ENCODE data around the gene SORCS2. TPM values are rescaled to one million over a fixed set of nuclear protein-coding genes. Genes with fewer than 3 reads are reported as not detected.
A peak's percentile ranks its signal among the peaks of the same experiment; 100 is the strongest.

SORCS2 gene
- total and polyA plus RNA-seq, 2 of the 4 experiments (the other 2 are of a cell fraction) = 0.36 to 0.62 TPM

- dilution Hi-C loops (cut with HindIII; ENCODE audit: low sequenced_read_pairs, unreplicated experiment) = no loop called here
- Histone ChIP-seq H3K79me1 (ENCODE audit: low read depth in 1 of 2, low read length in 2 of 2) (no peaks in the 10 kb centered on the region), H2BK120ac (ENCODE audit: low read depth, low read length) (no peak overlapping the region), H3K27me3 (ENCODE audit: control insufficient read depth, insufficient read depth, low read length) (peaks cover 58% of the 10 kb centered on the region), H3K56ac (ENCODE audit: extremely low read depth, insufficient read depth, low read length) (no peak overlapping the region), H4K8ac (ENCODE audit: low read depth in 2 of 2, low read length in 2 of 2) (no peak overlapping the region), H3K14ac (replicated peaks; ENCODE audit: low read depth, low read length) (no peak overlapping the region), H2AK9ac (replicated peaks; ENCODE audit: low read depth, low read length, poor library complexity) (no peak overlapping the region), H2BK20ac (ENCODE audit: low read depth, low read length) (no peak overlapping the region), H3K9me1 (ENCODE audit: insufficient read depth, low read length) (no peaks in the 10 kb centered on the region), H2BK15ac (ENCODE audit: low read depth, low read length) (no peak overlapping the region), H3K4me1 (ENCODE audit: control insufficient read depth, insufficient read depth, low read length) (no peaks in the 10 kb centered on the region), H3K23ac (ENCODE audit: low read depth, low read length) (no peak overlapping the region), H3K4me2 (ENCODE audit: low read depth, low read length) (no peak overlapping the region), H4K5ac (ENCODE audit: low read depth, low read length) (no peak overlapping the region), H2AFZ (replicated peaks; ENCODE audit: low read length, poor library complexity) (peak overlapping the region; percentile 58), H3K27ac (ENCODE audit: insufficient read depth, low read length) (no peak overlapping the region), H3K4me3 (ENCODE audit: insufficient read depth, low read depth, low read length) (no peak overlapping the region), H4K20me1 (ENCODE audit: insufficient read depth, low read length) (no peaks in the 10 kb centered on the region), H4K91ac (ENCODE audit: insufficient read depth, low read depth, low read length) (no peak overlapping the region), H3K9me3 (ENCODE audit: control insufficient read depth, insufficient read depth, low read length) (no peaks in the 10 kb centered on the region), H3K9ac (ENCODE audit: low read depth, low read length) (no peak overlapping the region), H2BK5ac (ENCODE audit: low read depth, low read length, poor library complexity, severe bottlenecking) (no peak overlapping the region), H3K36me3 (ENCODE audit: control insufficient read depth, insufficient read depth, low read length) (no peaks in the 10 kb centered on the region), H2AK5ac (ENCODE audit: low read depth, low read length) (no peak overlapping the region), H3K4ac (ENCODE audit: low read depth, low read length) (no peak overlapping the region), H3K18ac (ENCODE audit: low read depth, low read length) (no peak overlapping the region)
- WGBS, 2 experiments (ENCODE audit: extremely low coverage in 2 of 2, insufficient read length in 1 of 2) = 36% methylated on average over 5 of the region's 11 CpGs; no CpG with 5 or more reads in 1 of the 2 experiments
- no peak for DNase-seq
- ChIA-PET CTCF (no interaction called here), POLR2A (ENCODE audit: unreplicated experiment) (no interaction called here)
- TF ChIP-seq POLR2A (IDR thresholded peaks at IDR 0.05; ENCODE audit: low read depth, low read length) (no peak), USF2 (IDR thresholded peaks at IDR 0.05; ENCODE audit: low read depth, low read length) (no peak), NFE2L2 (IDR thresholded peaks at IDR 0.05; ENCODE audit: low read depth, low read length) (no peak), SMC3 (IDR thresholded peaks at IDR 0.05; ENCODE audit: low read depth, low read length) (no peak), RFX5 (IDR thresholded peaks at IDR 0.05; ENCODE audit: low read depth, low read length) (no peak), CEBPB (IDR thresholded peaks at IDR 0.05; ENCODE audit: low read depth, low read length) (no peak), MXI1 (IDR thresholded peaks at IDR 0.05; ENCODE audit: borderline replicate concordance, low read depth, low read length) (no peak), MAZ (IDR thresholded peaks at IDR 0.05; ENCODE audit: borderline replicate concordance, low read depth, low read length) (no peak), RCOR1 (IDR thresholded peaks at IDR 0.05; ENCODE audit: insufficient replicate concordance, low read length) (no peak), RAD21 (IDR thresholded peaks at IDR 0.05; ENCODE audit: low read length) (no peak), MAFK (IDR thresholded peaks at IDR 0.05; ENCODE audit: low read depth, low read length) (no peak), BHLHE40 (IDR thresholded peaks at IDR 0.05; ENCODE audit: low read depth, low read length) (no peak), CHD1 (IDR thresholded peaks at IDR 0.05; ENCODE audit: low read depth, low read length) (no peak), FOS (IDR thresholded peaks at IDR 0.05; ENCODE audit: low read depth, low read length) (no peak)
- TF ChIP-seq, protein P1, sequence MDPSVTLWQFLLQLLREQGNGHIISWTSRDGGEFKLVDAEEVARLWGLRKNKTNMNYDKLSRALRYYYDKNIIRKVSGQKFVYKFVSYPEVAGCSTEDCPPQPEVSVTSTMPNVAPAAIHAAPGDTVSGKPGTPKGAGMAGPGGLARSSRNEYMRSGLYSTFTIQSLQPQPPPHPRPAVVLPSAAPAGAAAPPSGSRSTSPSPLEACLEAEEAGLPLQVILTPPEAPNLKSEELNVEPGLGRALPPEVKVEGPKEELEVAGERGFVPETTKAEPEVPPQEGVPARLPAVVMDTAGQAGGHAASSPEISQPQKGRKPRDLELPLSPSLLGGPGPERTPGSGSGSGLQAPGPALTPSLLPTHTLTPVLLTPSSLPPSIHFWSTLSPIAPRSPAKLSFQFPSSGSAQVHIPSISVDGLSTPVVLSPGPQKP (IDR thresholded peaks at IDR 0.05; ENCODE audit: borderline replicate concordance, low read depth, low read length) = no peak
- TF ChIP-seq, protein P2, sequence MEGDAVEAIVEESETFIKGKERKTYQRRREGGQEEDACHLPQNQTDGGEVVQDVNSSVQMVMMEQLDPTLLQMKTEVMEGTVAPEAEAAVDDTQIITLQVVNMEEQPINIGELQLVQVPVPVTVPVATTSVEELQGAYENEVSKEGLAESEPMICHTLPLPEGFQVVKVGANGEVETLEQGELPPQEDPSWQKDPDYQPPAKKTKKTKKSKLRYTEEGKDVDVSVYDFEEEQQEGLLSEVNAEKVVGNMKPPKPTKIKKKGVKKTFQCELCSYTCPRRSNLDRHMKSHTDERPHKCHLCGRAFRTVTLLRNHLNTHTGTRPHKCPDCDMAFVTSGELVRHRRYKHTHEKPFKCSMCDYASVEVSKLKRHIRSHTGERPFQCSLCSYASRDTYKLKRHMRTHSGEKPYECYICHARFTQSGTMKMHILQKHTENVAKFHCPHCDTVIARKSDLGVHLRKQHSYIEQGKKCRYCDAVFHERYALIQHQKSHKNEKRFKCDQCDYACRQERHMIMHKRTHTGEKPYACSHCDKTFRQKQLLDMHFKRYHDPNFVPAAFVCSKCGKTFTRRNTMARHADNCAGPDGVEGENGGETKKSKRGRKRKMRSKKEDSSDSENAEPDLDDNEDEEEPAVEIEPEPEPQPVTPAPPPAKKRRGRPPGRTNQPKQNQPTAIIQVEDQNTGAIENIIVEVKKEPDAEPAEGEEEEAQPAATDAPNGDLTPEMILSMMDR (conservative IDR thresholded peaks at IDR 0.05; ENCODE audit: low read depth, low read length) = no peak
- in situ Hi-C loops (cut with MboI; ENCODE audit: low sequenced_read_pairs) = no loop called here
- intact Hi-C loops (cut with micrococcal nuclease) = no loop called here
- BruUV-seq (replicated peaks) = no TSS peak
- no peak for ATAC-seq (ENCODE audit: low read depth)
Measured at GRCh38 chr4:7366180-7366945, 174.0 kb downstream of the SORCS2 start.
